HAP-1 (cell line): Measurements from ENCODE around the gene PROSER3.

Source experiments
- DNase-seq, 2 experiments: peaks; one replicate each; pipeline ENCODE4 v3.0.0-alpha.2; 2016 to 2020; ENCODE audit warnings: low spot score in 2 of 2
- H3K27me3 ChIP-seq: fragments of 250-450 bp; sonication (Bioruptor Pico); 2 replicates; pipeline ENCODE4 v1.5.1; 2020; ENCODE audit warnings: low read depth, mild to moderate bottlenecking, moderate library complexity
- H3K36me3 ChIP-seq: fragments of 250-450 bp; sonication (Bioruptor Pico); replicated peaks from 2 replicates; pipeline ENCODE4 v1.5.1; 2020; ENCODE audit warnings: mild to moderate bottlenecking
- H3K4me1 ChIP-seq: fragments of 250-450 bp; sonication (Bioruptor Pico); 2 replicates; pipeline ENCODE4 v1.5.1; 2020; ENCODE audit warnings: mild to moderate bottlenecking
- H3K4me3 ChIP-seq: fragments of 250-450 bp; sonication (Bioruptor Pico); 2 replicates; pipeline ENCODE4 v1.5.1; 2020; ENCODE audit warnings: mild to moderate bottlenecking, moderate library complexity
- H3K9me3 ChIP-seq: fragments of 250-450 bp; sonication (Bioruptor Pico); 2 replicates; pipeline ENCODE4 v1.5.1; 2020; ENCODE audit warnings: mild to moderate bottlenecking, moderate library complexity
- in situ Hi-C: fragments of 300-500 bp; cut with MboI; formaldehyde crosslinking; loops from 3 replicates; pipeline ENCODE4 v1.14.3; 2020; ENCODE audit warnings: low sequenced_read_pairs, inconsistent platforms, mixed read lengths

PROSER3 gene

DNA sequence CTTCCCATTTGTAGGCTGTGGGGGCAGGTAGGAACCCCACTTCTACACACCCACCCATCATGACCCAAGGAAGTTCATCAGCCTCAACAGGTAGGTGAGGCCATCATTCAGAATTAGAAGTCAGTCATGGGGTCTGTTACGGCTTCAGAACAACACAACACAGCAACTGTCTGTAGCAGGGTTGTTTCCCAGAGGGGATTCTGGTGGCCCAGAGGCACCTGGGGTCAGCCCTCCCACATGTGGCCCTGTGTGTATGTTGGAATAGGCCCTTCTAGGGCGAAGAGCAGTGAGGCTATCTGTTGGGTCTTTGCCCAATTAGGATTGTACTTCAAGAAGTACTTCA lies 19.1 kb upstream of the PROSER3 start:
- no peak overlapping the region for H3K4me3 ChIP-seq
- no peaks in the 10 kb centered on the region for H3K27me3 ChIP-seq
- H3K9me3 ChIP-seq, result no peaks in the 10 kb centered on the region
- peaks cover 54% of the 10 kb centered on the region for H3K36me3 ChIP-seq
- H3K4me1 ChIP-seq, result peaks cover 8% of the 10 kb centered on the region; the same call in 1 of the 2 replicates
- no peak for DNase-seq
- in situ Hi-C loops, result no loop called here

DNA sequence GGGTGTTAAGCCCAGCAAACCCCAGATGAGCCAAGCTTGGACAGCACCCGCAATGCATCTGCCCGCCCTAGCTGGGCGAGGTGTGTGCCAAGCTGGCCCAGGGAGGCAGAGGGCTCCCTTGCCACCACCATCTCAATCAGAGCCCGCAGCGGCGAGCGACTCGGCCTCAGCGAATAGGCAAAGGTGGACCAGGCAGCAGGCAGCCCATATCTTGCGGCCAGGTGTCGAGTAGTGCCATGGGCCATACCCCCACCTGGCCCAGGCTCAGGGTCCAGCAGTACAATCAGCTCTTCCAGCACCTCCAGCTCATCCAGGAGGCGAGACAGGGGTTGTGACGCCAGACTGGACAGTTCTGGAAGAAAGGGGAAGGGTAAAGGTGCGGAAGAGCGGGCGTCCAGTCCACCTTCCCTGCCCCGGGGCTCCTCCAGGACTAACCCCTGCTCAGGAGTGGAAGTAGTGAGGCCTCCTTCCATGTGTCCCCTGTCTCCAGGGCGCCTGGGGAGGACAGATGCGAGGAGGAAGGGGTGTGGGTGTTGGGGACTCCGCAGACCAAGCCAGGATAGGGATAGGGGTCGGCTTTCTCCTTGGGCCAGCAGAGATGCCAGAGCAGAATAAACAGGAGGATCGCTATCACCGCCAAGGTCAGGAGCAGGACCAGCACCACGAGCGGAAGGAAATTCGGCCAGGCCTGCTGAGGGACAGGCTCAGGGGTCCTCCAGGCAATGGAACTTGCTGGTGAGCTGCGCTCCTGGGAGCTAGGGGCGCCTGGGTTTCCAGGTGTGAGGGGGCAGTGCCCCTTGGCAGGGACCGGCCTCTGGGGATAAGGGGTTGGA lies 18.5 kb upstream of the PROSER3 start:
- no peaks in the 10 kb centered on the region for H3K27me3 ChIP-seq
- in situ Hi-C loops, result no loop called here
- DNase-seq, result no peak
- H3K4me1 ChIP-seq, result peaks cover 11% of the 10 kb centered on the region
- H3K4me3 ChIP-seq, result peak overlapping the region; percentile 57
- peaks cover 48% of the 10 kb centered on the region for H3K36me3 ChIP-seq
- H3K9me3 ChIP-seq, result no peaks in the 10 kb centered on the region

DNA sequence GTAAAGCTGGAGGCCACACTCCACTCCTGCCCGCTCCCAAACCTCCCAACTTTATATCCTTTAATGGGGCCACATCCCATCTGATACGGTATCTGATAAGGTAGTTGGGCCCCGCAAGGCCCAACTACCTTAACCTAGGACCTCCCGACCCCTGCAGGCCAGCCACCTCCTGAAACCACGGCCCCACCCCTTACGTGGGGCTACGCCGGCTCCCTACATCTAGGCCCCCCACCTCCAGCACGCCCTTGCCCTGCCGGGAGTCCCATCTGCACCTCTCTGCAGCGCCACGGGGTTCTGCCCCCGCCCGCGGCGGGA lies 17.9 kb upstream of the PROSER3 start:
- in situ Hi-C loops, result no loop called here
- Histone ChIP-seq H3K27me3 (no peaks in the 10 kb centered on the region), H3K36me3 (peaks cover 43% of the 10 kb centered on the region), H3K4me1 (peaks cover 11% of the 10 kb centered on the region), H3K9me3 (no peaks in the 10 kb centered on the region), H3K4me3 (peak overlapping the region; percentile 57)
- DNase-seq, result no peak

DNA sequence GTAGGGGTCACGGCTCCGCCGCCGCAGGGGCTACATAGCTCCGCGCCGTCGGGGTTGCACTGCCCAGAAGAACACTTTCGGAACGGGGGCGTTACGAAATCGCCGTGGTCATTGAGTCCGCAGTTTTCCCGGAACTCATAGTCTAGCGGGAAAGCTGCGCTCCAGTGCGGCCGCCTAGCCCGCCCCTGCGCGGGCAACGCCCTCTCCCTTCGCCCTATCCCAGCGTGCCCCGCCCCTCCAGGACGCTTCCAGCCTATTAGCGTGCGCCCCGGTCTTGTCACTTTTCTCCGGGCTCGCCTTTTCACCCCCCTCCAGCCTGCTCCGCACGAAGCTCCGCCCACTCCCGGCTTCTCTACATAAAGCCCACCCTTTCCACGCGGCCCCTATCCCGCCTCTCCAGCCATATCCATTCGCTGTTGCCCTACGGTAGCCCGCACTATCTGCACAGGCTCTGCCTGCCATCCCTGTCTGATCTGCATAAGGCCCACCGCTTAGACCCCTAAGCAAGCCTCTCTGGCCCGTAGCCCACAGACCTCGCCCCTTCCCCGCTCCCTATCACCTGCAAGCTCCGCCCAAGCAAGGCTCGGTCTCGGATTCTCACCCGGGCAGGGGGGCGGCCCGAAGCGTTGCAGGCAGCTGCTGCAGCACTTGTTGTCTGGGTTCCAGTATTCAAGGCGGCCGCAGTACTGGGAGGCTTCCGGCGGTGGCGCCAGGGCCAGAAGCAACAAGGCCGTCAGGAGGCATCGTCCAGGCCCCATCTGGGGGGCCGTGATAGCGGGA lies 17.4 kb upstream of the PROSER3 start:
- in situ Hi-C loops, result no loop called here
- Histone ChIP-seq H3K4me3 (peak overlapping the region; percentile 57), H3K36me3 (peaks cover 38% of the 10 kb centered on the region), H3K27me3 (no peaks in the 10 kb centered on the region), H3K9me3 (no peaks in the 10 kb centered on the region), H3K4me1 (peaks cover 11% of the 10 kb centered on the region)
- peak; percentile 98 to 100 for DNase-seq

DNA sequence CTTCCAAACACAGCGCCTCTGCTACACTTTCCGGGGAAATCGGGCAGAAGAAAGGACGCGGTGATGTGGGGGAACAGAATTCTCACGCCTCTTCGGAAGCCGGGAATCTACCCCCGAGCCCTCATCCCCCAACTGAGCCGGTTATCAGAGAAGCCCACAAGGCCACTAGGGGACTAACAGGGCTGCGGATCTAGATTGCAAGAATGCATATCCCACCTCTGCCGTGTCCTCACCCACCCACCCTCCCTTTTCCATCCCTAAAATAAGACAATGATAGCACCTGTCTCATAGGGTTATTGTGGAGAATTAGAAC lies 16.8 kb upstream of the PROSER3 start:
- H3K4me1 ChIP-seq, result peaks cover 11% of the 10 kb centered on the region
- in situ Hi-C loops, result no loop called here

DNA sequence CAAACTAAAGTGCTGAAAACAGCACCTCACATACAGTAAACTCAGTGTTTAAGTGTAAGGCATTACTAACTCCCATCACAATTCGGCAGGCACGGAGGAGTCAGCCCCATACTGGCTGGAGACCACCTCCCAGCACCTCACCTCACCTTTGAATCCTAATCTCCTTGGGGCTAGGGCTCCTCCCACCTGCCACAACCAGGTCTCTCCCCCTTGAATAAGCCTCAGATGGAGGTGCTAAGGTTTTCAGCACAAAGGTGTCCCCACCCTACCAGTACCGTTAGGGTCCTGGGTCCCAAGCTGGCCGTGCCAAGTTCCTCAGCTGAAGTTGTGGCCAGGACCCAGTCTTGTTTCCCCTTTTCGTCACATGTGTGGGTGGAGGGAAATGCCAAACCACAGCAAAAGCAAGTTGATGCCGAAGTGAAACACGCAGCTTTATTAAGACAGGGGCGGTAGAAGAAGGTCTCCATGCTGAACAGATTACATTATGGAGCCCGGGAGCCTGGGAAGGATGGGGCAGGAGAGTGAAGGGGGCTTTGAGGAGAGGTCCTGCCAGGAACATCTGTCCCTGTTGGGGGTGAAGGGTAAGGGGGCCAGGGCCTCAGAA lies 15.8 kb upstream of the PROSER3 start, which contains the start of gene IGFLR1:
Gene IGFLR1, minus strand, starts transcription at position 332 of the 604 bp plus-strand sequence. CDS start 1,272 bp downstream, outside the sequence.
- peaks cover 11% of the 10 kb centered on the region for H3K4me1 ChIP-seq
- no peaks in the 10 kb centered on the region for H3K9me3 ChIP-seq
- no peak for DNase-seq
- in situ Hi-C loops, result no loop called here
- H3K4me3 ChIP-seq, result peak within 1 kb of the TSS; percentile 57
- peaks cover 22% of the 10 kb centered on the region for H3K36me3 ChIP-seq
- no peaks in the 10 kb centered on the region for H3K27me3 ChIP-seq

More for the DNA sequence above, 16.8 kb upstream of the PROSER3 start:
- Histone ChIP-seq H3K9me3 (no peaks in the 10 kb centered on the region), H3K4me3 (peak overlapping the region; percentile 57), H3K36me3 (peaks cover 32% of the 10 kb centered on the region), H3K27me3 (no peaks in the 10 kb centered on the region)
- DNase-seq, result no peak

DNA sequence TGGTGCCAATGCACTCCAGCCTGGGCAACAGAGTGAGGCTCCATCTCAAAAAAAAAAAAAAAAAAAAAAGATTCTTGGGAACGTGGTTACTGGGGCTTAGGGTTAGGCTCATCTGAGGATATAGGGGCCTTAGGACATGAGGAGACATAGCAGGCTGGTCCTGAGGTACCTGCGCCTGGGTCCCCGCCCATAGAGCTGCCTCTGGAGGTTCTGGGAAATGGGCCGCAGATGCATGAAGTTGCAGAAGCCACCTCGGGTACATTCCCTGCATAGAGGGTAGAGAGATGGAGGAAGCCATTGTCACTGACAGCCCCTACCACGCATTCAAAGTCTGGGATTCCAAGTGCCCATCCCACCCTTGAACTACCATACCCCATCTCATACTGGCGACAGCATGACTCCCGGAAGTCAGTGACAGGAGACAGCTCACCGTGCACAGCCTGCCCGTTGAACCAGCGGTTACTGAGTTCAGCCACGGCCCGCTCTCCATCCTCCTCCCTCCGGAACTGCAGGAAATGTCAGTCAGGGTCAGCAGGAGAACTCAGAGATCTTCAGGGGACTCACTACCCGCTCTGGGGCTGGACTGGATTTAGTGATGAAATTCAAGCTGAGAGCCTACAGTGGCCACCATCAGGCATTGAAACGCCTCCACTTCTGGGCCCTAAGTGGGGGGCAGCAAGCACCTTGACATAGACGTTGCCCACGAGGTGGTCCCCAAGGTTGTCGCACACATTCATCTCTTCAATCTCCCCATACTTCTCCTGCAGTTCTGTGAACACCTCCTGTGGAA lies 14.1 kb upstream of the PROSER3 start:
- no peaks in the 10 kb centered on the region for H3K27me3 ChIP-seq
- peaks cover 15% of the 10 kb centered on the region for H3K4me1 ChIP-seq
- peak overlapping the region; percentile 63 for H3K4me3 ChIP-seq
- H3K9me3 ChIP-seq, result no peaks in the 10 kb centered on the region
- peaks cover 6% of the 10 kb centered on the region for H3K36me3 ChIP-seq
- DNase-seq, result no peak
- in situ Hi-C loops, result no loop called here

DNA sequence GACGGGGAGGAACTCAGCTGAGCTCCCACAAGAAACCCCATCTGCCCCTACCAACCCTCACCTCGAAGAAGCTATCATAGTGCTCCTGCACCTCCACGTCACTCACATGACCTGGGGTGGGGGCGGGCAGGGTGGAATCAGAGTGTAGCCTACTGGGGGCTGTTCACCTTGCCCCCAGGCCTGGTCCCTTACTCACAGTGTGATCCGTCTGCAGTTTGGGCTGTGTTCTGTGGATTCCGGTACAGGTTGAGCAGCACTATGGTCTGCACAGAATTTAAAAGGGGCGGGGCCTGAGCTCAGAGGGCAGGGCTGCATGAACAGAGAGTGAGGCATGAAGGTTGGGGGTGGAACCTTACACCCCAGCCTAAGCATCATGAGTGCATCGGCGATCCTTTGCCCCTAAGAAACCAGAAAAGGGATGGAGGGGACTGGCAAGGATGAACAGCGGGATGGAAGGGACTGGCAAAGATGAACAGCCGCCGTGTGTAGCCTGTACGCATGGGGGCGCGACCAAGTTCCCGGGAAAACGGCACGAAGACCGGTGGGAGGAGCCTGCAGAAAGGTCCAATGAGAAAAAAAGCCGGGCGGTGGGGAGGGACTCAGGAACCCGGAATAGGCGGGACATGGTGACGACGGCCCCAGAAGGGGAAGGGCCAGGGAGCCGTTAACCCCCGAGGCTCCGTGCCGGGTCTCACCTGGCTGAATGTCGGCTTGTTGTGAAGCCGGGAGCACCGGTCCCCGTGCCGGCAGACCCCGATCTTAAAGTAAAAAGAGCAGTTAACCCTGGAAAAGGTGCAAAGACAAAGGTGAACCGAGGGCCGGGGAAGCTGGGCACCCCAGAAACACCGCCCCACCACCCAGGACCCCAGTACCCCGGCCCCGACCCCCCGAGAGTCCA lies 13.3 kb upstream of the PROSER3 start:
- H3K27me3 ChIP-seq, result no peaks in the 10 kb centered on the region
- no peaks in the 10 kb centered on the region; the same call in none of the 2 replicates for H3K36me3 ChIP-seq
- no peaks in the 10 kb centered on the region for H3K9me3 ChIP-seq
- peak overlapping the region; percentile 63 for H3K4me3 ChIP-seq
- in situ Hi-C loops, result no loop called here
- DNase-seq, result peak; percentile 94 to 98
- peaks cover 13% of the 10 kb centered on the region for H3K4me1 ChIP-seq

DNA sequence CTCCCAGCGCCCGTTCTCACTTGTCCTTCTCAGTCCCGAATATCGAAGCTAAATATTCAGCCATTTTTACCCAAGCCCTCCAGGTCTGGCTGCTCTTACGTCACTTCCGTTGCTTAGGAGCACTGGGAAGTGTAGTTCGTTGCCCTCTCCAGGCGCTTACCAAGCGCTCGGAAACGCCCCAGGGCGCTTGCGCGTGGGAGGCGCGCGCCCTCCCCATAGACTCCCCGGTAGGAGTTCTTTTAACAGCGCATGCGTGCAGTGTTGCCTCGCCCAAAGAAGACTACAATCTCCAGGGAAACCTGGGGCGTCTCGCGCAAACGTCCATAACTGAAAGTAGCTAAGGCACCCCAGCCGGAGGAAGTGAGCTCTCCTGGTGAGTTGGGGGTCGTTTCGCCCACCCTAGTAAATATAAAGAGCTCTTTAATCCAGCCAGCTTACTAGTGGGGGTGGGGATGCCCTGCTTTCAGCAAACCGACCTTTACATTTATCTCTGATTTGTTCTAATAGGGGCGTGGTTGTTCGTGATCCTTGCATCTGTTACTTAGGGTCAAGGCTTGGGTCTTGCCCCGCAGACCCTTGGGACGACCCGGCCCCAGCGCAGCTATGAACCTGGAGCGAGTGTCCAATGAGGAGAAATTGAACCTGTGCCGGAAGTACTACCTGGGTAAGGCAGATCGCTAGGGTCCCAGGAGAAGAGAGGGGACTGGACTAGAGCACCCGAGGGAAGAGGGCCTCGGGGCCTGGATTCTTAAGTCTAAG lies 12.5 kb upstream of the PROSER3 start, which contains the start of the genes PSENEN and U2AF1L4:
Gene PSENEN, plus strand, starts transcription at position 324 of the 759 bp plus-strand sequence. Its CDS starts 280 bp downstream, at position 604.
Gene U2AF1L4, minus strand, starts transcription at position 91 of the 759 bp plus-strand sequence. Its CDS starts 27 bp downstream, at position 64.
- in situ Hi-C loops, result no loop called here
- no peaks in the 10 kb centered on the region for H3K9me3 ChIP-seq
- peak; percentile 97 to 99 for DNase-seq
- H3K4me1 ChIP-seq, result peaks cover 9% of the 10 kb centered on the region
- peak within 1 kb of the TSS; percentile 63 for H3K4me3 ChIP-seq
- no peaks in the 10 kb centered on the region; the same call in none of the 2 replicates for H3K36me3 ChIP-seq
- no peaks in the 10 kb centered on the region for H3K27me3 ChIP-seq

DNA sequence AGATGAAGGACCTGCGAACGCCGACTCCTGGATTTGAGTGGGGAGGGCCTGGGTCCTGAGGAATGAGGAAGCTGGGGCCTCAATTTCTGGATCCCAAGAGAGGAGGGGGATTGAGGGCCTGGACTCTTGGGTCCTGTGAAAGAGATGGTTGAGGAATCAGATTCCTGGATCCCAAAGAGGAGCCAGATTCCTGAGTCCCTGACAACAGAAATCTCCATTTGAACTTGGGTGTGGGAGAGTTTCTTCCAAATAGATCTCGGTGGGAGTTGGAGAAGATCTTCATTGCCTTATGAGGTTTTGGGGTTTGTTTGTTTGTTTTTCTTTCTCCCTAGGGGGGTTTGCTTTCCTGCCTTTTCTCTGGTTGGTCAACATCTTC lies 11.9 kb upstream of the PROSER3 start:
- in situ Hi-C loops, result no loop called here
- H3K4me1 ChIP-seq, result peaks cover 9% of the 10 kb centered on the region
- H3K36me3 ChIP-seq, result no peaks in the 10 kb centered on the region; the same call in none of the 2 replicates
- no peaks in the 10 kb centered on the region for H3K27me3 ChIP-seq
- peak overlapping the region; percentile 63 for H3K4me3 ChIP-seq
- DNase-seq, result no peak
- no peaks in the 10 kb centered on the region for H3K9me3 ChIP-seq

DNA sequence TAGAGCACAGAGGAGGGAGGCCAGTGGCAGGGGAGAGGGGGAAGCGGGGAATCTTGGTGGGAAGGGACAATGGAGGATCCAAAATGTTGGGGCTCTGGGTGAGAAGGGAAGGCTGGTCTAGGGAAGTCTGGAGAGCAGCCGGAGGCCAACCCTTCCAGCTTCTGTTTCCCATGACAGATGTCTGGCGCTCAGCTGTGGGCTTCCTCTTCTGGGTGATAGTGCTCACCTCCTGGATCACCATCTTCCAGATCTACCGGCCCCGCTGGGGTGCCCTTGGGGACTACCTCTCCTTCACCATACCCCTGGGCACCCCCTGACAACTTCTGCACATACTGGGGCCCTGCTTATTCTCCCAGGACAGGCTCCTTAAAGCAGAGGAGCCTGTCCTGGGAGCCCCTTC lies 11.4 kb upstream of the PROSER3 start:
- no peak for DNase-seq
- Histone ChIP-seq H3K9me3 (no peaks in the 10 kb centered on the region), H3K27me3 (no peaks in the 10 kb centered on the region), H3K4me1 (peaks cover 9% of the 10 kb centered on the region), H3K36me3 (no peaks in the 10 kb centered on the region; the same call in none of the 2 replicates), H3K4me3 (peak overlapping the region; percentile 63)
- in situ Hi-C loops, result no loop called here
